Ovary (tissue), 9 donors: ENCODE results near the gene STRN. TPM values are rescaled to one million over a fixed set of nuclear protein-coding genes. Genes with fewer than 3 reads are reported as not detected.
"Not testable (repeated sequence)": the region's sequence is repeated elsewhere in the genome, so short reads cannot be mapped to it uniquely, and the experiment has no call there.

ENCODE experiments used
- DNase-seq, 5 donors: peaks; one replicate each; pipeline ENCODE4 v3.0.0-alpha.2; 2019 to 2020
- H3K27ac ChIP-seq, 2 donors: fragments of 200-600 bp; one replicate each; pipeline versions ENCODE4 v1.5.1 to v1.8.0; 2019 to 2022
- H3K27me3 ChIP-seq: fragments of 200-600 bp; one replicate; pipeline ENCODE4 v1.8.0; 2022
- H3K36me3 ChIP-seq: fragments of 200-600 bp; sonication (generic); one replicate; pipeline ENCODE4 v1.5.1; 2019
- H3K4me1 ChIP-seq: one replicate; pipeline ENCODE4 v1.8.1; 2013; ENCODE audit warnings: mild to moderate bottlenecking, moderate library complexity; ENCODE audit not compliant: insufficient read depth
- H3K4me3 ChIP-seq: fragments of 200-600 bp; sonication (generic); one replicate; pipeline ENCODE4 v1.5.1; 2017
- H3K9me3 ChIP-seq, 2 donors: fragments of 200-600 bp in 1 of 2; sonication (generic) in 1 of 2; one replicate each; pipeline versions ENCODE4 v1.5.1 to v1.8.1; 2013 to 2019; ENCODE audit warnings: mild to moderate bottlenecking in 1 of 2, moderate library complexity in 1 of 2
- EP300 ChIP-seq: sonication (generic); formaldehyde crosslinking; IDR thresholded peaks from one replicate; pipeline ENCODE4 v1.6.1; 2017; ENCODE audit warnings: antibody characterized with exemption
- POLR2A ChIP-seq: fragments of 450-650 bp; IDR thresholded peaks from one replicate; pipeline ENCODE4 v1.6.1; 2017; ENCODE audit warnings: antibody characterized with exemption, mild to moderate bottlenecking, moderate library complexity
- WGBS, 3 donors: extraction: QIAGEN DNeasy Blood & Tissue Kit in 1 of 3; methylation state at CpG; one replicate each; pipeline versions ENCODE4 v1.1.5 to v1.1.7; 2013 to 2017; 5-methylcytosine and 5-hydroxymethylcytosine counted together
- intact Hi-C, 4 donors: fragments of 100-400 bp; cut with DNase I; formaldehyde crosslinking; loops; one replicate each; pipeline versions ENCODE4 v1.11.0 to v1.15.1; 2022 to 2023
- polyA plus RNA-seq, 2 donors: library from polyadenylated mRNA; stranded (reverse); fragments of 200-250 nt in 1 of 2; fragments of 350-450 nt in 1 of 2; fragmentation: Illumina TruSeq in 1 of 2; extraction: RNeasy Lipid Tissue Mini Kit (QIAGEN cat#74804) in 1 of 2; gene quantifications; one replicate each; pipeline ENCODE4 v1.2.3, GENCODE V29; 2013 to 2014
- total RNA-seq, 7 donors: library from RNA; depleted of rRNA in 2 of 7; stranded (reverse); fragments of >200 nt in 2 of 7; fragmentation: NEBNext Ultra II Directional in 3 of 7; extraction: Animal tissue kit (Norgen Biotek cat#: 25700) in 3 of 7; gene quantifications; one replicate each; pipeline versions ENCODE4 v1.1.0 to v1.2.4, GENCODE V29; 2016 to 2023
- TF ChIP-seq, protein P1 (sequence below), 3 donors: fragments of 450-650 bp in 2 of 3; fragments of 200-600 bp in 1 of 3; IDR thresholded peaks; one replicate each; pipeline versions ENCODE4 v1.5.1 to v1.8.0; 2016 to 2022; ENCODE audit warnings: antibody characterized with exemption in 3 of 3, mild to moderate bottlenecking in 1 of 3
- donor health status: DM: no; HTN: no; CAD: no; lungs with moderate emphysema.
- donor health status: DM: no; HTN: no; CAD: no.
- donor health status: Bipolar disorder and iron deficiency.
- donor health status: DM: yes; HTN: yes; CAD: no.
- donor health status: DM: no; HTN: no; CAD: no.
- donor health status: DM: yes; HTN: yes; CAD: no.

Gene STRN
- total and polyA plus RNA-seq, 9 donors = 5.7 to 23.1 (median 18.2) TPM

DNA sequence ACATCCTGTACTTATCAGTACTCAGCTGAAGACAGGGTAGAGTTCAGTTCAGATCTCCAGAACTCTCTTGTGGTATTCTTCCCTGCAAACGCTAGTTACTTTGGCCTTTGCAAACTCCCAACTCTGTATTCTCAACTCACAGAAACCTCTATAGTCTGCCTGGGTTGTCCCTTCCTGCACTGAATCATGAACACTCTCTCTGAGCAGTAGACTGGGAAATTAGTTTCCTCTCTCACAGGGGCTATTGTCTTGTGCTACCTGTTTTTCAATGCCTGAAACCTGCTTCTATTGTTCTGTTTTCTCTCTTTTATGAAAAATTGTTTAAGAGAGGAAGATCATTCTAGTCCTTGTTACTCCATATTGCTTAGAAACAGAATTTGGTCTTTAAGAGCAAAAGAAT lies 135.2 kb downstream of the STRN start:
- intact Hi-C loops = no loop called here
- 41 to 63% (median 56%) methylated on average over 1 of the region's 1 CpG for WGBS, 3 donors
- H3K27me3 ChIP-seq = no peaks in the 10 kb centered on the region
- H3K36me3 ChIP-seq = no peaks in the 10 kb centered on the region
- no peaks in the 10 kb centered on the region for H3K4me1 ChIP-seq
- no peak overlapping the region for H3K27ac ChIP-seq
- H3K4me3 ChIP-seq = no peak overlapping the region
- TF ChIP-seq POLR2A = no peak
- no peak for TF ChIP-seq EP300
- TF ChIP-seq, protein P1, sequence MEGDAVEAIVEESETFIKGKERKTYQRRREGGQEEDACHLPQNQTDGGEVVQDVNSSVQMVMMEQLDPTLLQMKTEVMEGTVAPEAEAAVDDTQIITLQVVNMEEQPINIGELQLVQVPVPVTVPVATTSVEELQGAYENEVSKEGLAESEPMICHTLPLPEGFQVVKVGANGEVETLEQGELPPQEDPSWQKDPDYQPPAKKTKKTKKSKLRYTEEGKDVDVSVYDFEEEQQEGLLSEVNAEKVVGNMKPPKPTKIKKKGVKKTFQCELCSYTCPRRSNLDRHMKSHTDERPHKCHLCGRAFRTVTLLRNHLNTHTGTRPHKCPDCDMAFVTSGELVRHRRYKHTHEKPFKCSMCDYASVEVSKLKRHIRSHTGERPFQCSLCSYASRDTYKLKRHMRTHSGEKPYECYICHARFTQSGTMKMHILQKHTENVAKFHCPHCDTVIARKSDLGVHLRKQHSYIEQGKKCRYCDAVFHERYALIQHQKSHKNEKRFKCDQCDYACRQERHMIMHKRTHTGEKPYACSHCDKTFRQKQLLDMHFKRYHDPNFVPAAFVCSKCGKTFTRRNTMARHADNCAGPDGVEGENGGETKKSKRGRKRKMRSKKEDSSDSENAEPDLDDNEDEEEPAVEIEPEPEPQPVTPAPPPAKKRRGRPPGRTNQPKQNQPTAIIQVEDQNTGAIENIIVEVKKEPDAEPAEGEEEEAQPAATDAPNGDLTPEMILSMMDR (IDR thresholded peaks at IDR 0.05) = no peak
- DNase-seq = no peak
- H3K9me3 ChIP-seq = no peaks in the 10 kb centered on the region

- WGBS, 3 donors = 57 to 70% (median 66%) methylated on average over 2 of the region's 2 CpGs
- H3K4me3 ChIP-seq, intact Hi-C loops, H3K9me3 ChIP-seq, H3K4me1 ChIP-seq, H3K36me3 ChIP-seq, H3K27ac ChIP-seq, H3K27me3 ChIP-seq, DNase-seq: not testable (repeated sequence)
These were observed 141.7 kb downstream of the STRN start for GRCh38 chr2:36824683-36825082.

DNA sequence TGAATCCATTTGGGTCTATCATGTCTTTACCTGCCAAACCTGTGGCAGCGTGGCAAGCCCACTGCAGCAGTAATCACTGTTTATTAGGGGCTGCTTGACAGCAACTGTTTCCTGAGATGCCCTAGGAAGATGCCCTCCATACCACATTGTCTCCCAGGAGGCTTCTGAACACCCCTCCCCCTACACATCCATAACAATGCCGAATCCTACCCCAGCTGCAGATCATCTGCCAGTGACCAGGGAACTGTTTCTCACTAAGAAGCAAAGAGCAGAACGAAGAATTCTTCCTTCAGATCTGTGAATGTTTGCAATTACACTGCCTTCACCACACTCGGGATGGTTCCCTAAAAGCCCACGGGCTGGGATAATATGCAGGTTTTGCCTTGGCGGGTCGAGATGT lies 142.1 kb downstream of the STRN start:
- H3K4me1 ChIP-seq = no peaks in the 10 kb centered on the region
- no peaks in the 10 kb centered on the region for H3K27me3 ChIP-seq
- H3K36me3 ChIP-seq = no peaks in the 10 kb centered on the region
- no peak overlapping the region for H3K4me3 ChIP-seq
- 49 to 70% (median 58%) methylated on average over 7 of the region's 7 CpGs for WGBS, 3 donors
- no peaks in the 10 kb centered on the region for H3K9me3 ChIP-seq
- intact Hi-C loops = no loop called here
- TF ChIP-seq EP300 (no peak), POLR2A (no peak)
- TF ChIP-seq, protein P1 (IDR thresholded peaks at IDR 0.05) = no peak
- DNase-seq = no peak
- H3K27ac ChIP-seq = no peak overlapping the region

- Histone ChIP-seq H3K4me1 (no peaks in the 10 kb centered on the region), H3K27me3 (no peaks in the 10 kb centered on the region), H3K9me3 (no peaks in the 10 kb centered on the region), H3K4me3 (no peak overlapping the region), H3K27ac (no peak overlapping the region), H3K36me3 (no peaks in the 10 kb centered on the region)
- intact Hi-C loops = no loop called here
- no peak for DNase-seq
- 86 to 90% (median 89%) methylated on average over 10 of the region's 10 CpGs for WGBS, 3 donors
- TF ChIP-seq, protein P1 (IDR thresholded peaks at IDR 0.05) = no peak
- no peak for TF ChIP-seq POLR2A
- no peak for TF ChIP-seq EP300
These were observed 142.5 kb downstream of the STRN start for GRCh38 chr2:36823862-36824261.

DNA sequence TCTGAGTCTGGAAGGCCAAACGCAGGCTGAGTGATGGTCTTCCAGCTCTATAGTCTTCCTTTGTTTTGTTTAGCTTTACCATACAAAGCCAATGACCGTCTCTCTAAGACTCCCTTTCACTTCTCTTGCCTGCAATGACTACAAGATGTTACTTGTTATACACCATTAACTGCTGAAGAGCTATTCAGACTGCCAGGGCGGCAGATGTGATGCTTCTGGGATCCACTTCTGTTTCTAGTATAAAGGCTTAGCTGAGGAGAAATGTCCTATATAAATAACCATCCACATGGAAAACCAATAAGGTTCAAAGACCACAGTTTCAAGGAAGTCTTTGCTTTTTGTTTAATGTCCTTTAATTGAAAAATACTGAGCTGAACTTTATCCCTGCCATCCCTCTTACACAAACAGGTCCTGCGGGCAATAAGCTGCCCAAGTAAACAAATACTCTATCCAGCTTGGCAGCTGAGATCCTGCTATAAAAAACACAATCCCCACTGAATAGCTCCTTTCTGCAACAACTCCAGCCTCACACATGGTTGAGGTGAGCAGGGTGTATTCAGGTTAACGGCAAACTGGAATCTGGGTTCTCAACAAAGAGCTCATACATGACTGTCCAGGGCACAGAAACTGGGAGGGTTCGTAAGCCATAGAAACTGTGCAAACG lies 145.3 kb downstream of the STRN start:
- Histone ChIP-seq H3K9me3 (no peaks in the 10 kb centered on the region), H3K4me3 (no peak overlapping the region), H3K4me1 (no peaks in the 10 kb centered on the region), H3K36me3 (no peaks in the 10 kb centered on the region), H3K27me3 (no peaks in the 10 kb centered on the region), H3K27ac (no peak overlapping the region)
- TF ChIP-seq EP300 (no peak), POLR2A (no peak)
- TF ChIP-seq, protein P1 (IDR thresholded peaks at IDR 0.05) = no peak
- no peak for DNase-seq
- intact Hi-C loops = no loop called here
- WGBS, 3 donors = 73 to 77% (median 76%) methylated on average over 7 of the region's 7 CpGs
